Renal pelvis (tissue), 4 donors: ENCODE data around the gene ELFN1. TPM values are rescaled to one million over a fixed set of nuclear protein-coding genes. Genes with fewer than 3 reads are reported as not detected.

ENCODE experiments used
- DNase-seq: peaks from one replicate; pipeline ENCODE4 v3.0.0-alpha.2; 2013
- polyA plus RNA-seq, 3 donors: library from polyadenylated mRNA; unstranded; fragments of 120-200 nt; gene quantifications; one replicate each; pipeline ENCODE4 v1.2.1, GENCODE V29; 2013; ENCODE audit not compliant: insufficient read length in 3 of 3

The ELFN1 gene
- polyA plus RNA-seq, 3 donors, result 14.3 to 18.3 (median 18.1) TPM

DNA sequence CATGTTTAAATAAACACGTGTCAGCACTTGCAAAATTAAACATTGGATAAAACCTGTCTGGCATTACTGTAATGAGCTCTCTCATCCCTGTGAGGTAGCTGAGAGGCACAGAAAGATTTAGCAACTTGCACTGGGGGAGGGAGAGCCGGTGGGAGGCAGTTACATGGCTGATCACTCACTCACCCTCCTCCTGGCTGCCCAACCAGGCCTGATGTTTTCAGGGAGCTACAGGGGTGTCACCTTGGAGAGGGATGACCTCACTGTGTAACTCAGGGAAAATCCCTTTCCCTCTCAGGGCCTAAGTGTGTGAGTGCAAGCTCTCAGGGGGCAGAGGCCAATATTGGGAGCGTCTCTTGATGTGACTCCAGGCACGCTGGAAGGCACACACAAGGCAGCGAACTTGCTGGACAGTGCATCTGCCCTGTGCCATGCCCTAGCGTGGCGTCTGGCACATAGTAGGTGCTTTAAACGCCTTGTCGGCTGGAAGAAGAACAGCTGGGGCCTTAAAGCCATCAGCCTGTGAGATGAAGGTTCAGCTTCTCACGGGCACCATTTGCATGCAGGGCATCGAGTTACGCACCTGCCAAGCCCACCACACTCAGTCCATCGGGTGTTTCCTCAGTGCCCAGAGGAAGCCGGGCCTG lies 51.1 kb downstream of the ELFN1 start:
- DNase-seq, result no peak

DNA sequence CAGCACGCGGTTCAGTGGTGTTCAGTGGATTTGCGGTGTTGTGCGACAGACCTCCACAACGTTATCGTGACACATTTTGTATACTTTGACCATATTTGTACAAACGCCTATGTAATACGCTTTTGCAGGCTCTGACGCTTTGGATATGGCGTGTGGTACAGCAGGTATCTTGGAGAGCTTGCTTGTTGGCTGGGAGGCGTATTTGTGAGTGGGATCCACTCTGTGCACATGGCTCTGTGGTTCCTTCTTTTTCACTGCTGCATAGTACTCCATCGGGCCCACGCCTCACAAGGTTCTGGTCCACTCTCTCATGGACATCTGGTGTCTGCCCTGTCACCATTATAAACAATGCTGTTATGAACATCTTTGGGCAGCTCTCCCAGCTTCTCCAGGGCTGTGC lies 53.2 kb downstream of the ELFN1 start:
- DNase-seq, result no peak

DNA sequence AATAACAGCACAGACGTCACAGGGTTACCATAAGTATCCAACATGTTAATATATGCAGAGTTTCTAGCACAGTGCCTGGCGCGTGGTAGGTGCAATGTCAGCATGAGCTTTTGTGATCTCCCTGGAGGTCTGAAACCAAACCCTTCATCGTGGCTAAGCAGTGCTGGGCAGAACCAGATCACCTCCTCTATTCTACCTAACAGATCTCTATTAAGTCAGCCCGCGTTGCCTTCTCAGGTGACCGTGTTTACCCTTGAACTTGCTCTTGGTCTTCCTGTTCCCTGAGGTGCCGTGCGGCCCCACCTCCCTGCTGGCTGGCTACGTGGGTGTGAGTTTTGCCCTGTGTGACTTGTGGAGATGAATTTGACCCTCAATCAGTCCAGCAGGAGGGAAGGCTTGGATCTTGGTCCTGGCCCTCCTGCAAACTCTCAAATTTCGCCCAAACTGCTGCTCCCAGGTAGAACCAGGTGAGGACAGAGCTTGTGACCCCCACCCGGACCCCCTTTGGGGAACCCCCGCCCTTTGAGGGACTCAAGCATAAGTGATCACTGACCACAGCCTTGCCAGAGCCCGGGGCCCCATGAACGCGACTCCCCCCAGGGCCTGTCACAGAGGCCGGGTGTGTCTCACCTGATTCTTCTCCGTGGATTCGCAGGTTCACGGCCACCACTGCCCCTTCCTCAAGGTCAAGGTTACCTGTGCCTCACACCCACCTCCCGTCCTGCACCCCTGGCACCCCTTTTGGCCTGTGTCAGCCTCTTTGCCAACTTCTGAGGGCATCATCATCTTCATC lies 54.2 kb downstream of the ELFN1 start:
- DNase-seq, result no peak

DNA sequence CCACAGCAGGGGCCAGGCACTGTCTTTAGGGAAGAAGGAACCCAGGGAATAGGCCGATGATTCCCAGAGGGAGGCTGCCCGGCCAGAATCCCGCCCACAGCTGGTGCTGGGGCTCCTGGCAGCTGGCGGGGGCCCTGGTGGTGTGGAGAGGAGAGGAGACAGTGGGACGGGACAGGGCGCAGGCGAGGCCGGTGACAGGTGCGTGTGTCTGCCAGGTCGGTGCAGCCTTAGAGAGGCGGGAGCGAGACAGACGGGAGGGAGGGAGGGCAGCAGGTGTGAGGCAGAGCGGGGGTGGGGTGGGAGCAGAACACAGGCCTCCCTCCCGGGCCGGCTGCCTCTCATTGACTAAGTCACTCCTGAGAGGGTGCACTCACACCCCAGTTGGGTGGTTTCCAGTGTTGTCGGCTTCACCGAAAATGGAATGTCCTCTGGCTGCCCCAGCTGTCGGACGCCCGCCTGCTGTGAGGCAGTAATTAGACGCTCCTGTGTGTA lies 55.2 kb downstream of the ELFN1 start:
- no peak for DNase-seq

DNA sequence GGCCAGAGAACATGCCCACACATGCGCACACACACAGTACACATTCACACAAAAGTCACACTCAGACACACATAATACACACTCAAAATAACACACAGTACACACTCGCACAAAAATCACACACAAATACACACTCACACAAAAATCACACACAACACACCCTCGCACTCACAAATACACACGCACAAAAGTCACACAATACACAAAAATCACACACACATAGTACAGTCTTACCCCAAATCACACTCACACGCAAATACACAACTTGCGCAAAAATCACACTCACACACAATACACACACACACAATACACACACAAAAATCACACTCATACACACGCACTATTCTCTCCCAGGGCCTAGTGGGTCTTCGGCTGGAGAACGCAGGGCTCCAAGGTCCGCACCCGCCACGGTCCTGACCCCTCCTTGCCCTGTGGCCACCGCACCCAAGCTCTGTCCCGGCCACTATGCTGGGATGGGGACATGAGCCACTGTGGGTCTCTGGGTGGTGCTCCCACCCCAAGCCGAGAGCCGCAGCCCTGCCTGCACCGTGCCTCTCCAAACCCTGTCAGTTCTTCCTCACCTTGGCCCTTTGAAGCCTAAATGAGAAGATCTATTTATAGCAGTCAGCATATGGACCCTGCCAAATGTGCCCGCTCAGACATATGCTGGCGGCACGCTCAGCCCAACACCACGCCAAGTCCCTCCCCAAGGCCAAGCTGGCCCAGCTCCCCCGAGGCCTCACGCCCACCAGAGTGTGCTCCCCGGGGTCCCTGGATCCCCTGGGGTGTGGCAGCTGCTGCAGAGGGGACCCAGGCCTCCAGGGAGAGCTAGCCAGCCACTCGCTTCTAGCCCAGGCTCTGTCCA lies 55.9 kb downstream of the ELFN1 start:
- DNase-seq, result no peak

DNA sequence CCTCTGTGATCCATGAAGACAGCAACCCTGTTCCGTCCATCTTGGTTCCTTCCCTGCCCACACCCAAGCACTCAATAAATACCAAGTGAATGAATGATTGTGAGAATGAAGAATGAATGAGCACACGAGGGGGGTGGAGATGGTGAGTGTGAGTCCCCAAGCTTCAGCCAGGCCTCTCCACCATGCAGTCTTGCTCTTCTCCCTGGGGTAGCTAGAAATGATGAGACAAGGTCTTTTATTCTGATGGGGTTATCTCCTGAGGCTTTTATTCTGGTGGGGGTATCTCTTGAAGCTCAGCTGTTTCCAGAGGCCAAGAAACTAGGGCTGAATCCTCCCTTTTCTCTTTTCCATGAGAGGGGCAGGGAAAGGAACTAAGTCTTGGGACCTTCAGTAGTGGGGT lies 57.0 kb downstream of the ELFN1 start:
- no peak for DNase-seq

DNA sequence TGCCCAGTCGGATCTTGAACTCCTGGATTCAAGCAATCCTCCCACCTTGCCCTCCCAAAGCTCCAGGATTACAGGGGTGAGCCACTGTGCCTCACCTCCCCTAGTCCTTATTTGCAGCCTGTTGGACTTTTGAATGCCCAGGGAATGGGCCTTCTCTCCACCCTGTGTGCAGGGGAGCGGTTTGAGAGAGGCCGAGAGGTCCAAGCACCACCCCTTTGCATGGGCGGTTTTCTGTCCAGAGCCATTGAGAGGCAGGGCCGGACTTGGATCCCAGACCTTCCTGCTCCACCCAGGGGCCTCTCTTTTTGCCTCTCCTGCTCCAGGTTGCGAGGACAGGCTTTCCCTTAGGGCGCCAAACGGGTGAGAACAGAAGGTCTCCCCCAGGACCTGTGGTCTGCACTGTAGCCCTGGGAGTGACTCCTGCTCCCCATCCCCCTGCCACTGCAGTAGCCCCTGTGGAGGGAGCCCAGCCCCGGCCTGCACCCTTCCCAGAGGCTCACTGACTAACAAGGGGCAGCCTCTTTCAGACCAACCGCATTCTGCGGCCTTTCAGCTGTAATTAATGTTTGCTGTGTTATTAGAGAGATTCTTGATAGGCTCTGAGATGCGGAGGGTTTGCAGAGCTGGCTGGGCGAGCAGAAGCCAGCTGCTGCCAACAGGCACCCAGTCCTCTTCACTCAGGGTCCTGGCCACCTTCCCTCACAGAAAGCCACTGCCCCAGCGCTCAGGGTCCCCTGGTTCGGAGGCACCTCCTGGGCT lies 57.9 kb downstream of the ELFN1 start:
- no peak for DNase-seq

DNA sequence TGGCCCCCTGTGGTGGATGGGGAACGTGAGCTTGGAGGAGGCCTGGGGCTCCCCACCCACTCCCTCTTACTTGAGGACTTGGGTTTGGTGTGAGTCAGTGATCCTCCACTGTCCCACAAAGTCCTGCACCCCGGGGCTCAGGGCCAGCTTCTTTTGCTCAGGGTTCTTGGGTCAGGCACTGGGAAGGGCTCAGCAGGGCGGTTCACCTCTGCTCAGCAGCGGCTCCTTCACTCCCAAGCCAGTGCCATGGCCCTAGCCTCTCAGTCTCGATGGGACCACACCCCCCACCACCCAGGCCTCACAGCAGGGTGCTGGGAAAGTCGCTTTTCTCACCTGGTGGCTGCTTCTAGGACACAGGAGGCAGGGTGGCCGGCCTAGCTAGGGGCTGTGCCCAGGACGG lies 59.1 kb downstream of the ELFN1 start:
- no peak for DNase-seq

DNA sequence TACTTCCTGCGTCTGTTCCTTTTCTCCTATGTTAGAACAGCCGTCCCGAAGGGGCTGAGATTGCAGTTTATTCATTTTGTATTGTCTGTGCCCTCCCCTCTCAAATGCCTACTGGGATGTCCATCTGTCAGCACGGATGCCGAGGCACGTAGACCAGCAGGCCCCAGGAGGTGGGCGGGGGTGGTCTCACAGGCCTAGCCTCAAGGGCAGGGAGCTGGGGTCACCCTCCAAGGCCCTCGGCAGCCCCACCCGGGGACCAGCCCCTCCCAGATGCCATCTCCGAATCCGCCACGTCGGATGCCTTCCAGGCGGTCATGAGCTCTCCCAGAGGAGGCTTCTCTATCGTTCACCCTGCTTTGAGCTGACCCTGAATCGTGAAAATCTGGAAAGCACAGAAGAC lies 59.7 kb downstream of the ELFN1 start:
- no peak for DNase-seq

DNA sequence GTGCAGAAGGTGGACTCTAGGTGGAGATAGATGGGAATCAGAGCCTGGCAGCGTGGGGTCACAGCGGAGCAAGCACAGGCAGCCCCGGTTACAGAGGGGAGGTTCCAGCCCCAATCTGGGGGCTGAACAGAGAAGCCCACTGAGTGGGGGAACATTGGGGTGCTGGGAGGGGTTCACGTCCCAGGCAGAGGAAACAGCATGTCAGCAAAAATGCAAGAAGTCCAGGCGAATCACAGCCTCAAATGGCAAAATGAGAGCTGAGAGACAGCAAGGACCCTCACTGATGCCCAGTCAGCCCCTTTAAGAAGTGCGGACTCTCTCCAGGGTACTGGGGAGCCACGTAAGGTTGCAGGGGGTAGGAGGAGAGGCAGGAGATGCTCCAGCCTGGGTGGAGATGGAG lies 62.0 kb downstream of the ELFN1 start:
- DNase-seq, result no peak

DNA sequence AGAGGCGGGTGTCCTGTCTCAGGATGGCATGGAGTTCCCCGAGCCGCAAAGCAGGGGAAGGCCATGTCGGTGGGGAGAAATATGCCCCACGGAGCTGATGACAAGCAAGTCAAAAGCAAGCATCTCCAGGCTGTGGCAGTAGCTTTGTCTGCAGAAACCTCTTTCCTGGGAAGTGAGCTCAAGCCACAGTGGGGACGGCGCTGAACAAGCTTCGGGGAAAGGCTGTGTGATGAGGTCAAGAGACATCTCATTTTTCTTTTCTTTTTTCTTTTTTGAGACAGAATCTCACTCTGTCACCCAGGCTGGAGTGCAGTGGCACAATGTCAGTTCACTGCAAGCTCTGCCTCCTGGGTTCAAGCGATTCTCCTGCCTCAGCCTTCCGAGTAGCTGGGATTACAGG lies 62.6 kb downstream of the ELFN1 start:
- no peak for DNase-seq

DNA sequence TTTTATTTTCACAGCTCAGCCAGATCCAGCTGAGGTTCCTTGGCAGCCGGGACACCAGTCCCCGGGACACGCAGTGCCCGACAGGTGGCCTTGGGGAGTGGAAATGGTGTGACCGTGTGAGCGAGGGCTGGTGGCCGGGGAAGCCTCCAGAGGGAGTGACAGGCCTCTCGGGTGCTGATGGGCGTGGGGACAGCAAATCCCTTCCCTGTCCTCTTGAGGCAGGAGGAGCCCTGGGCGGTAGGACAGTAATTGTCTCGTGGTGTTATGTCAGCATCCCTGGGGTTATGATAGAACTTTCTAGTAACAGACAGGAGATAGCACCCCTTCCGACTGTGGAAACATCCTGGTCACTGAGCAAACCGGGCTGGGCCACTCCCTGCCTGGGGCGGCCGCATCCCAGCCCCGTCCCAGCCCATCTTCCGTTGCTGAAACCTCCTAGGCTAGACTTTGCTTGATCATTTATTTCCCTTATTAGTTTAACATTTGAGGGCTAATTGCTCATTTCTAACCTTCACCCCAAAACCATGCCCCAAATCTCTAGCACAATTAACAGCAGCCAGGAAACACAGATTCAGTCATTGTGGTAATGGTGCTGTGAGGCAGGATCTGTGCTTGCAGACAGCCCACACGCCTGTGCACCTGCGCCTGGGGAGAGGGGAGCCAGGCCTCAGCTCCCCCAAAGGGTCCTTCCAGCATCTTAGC lies 63.3 kb downstream of the ELFN1 start:
- DNase-seq, result no peak

DNA sequence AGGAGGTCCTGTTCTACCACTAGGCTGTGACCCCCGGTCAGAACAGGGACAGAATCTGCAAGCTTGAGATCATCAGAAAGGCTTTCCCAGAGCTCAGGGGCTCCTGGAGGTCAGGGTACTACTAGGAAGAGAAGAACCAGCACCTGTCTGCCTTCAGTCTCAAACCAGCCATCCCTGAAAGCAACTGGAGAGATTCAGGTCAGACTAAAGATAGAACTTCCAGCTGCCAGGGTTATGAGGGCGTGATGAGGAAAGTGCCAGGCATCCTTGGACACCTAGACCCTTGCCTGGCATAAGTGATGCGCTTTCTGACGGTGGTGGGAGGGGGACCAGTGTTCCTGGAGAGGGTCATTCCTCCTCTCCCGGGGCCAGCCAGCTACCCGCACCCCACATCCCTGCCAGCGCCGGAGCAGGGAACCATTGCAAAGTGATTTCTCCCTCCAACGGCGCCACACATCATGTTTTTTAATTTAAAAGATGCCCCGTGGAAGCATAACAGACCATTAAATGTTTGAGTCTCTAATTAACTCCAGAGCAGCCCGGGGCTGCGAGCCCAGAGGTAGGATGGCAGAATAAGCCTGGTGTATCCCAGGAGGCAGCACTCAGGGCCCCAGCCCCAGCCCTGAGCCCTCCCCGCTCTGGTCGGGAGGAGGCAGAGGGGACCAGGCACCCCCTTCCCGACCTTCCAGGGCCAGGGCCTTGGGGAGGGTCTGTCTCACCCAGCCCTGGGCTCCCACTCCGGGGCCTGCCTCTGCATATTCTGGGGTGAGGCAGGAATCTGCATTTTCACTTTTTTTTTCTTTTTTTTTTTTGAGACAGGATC lies 64.0 kb downstream of the ELFN1 start:
- DNase-seq, result no peak

DNA sequence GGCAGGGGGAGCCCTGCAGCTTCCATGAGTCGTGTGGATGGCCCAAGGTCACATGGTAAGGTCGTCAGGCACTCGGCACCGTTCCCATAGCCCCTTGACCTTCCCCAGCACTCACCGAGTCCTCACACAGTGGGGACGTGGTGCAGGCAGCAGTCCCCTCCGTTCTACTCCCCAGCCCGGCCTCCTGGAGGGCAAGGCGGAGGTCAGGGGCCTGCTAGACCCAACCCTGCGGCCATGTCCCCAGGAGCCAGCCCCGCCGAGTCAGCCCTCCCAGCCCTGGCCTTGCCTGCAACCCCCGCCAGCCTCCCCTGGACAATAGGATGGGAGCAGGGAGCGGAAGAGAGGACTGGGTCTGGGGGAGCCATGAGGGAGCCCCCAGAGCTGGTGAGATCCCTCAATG lies 65.2 kb downstream of the ELFN1 start:
- DNase-seq, result no peak

DNA sequence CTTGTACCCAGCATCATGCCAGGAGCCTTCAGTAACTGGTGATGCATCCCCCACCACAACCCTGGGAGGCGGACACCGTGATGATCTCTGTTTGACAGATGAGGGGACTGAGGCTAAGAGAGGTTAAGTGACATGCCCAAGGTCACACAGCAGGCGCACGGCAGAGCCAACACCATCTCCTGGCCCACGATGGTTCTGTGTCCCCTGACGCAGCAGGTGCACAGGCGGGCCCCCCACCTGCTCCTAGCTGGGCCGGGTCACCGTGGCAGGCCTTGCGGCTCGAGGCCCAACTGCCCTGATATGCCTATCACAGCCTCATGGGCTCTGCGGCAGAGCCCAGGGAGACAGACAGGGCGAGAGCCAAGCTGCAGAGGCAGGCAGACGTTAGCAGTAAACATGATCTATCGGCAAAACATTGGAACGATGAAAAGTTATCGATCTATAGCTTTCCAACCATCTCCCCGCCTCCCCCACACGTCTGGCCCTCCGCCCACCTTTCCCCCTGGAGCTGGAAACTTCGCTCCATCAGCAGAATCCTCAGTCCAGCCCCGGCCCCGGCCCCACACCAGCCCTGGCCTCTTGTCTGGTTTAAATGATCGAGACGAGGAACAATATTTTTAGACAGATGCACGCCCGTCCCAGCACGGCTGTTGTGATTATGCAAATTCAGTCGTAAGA lies 65.9 kb downstream of the ELFN1 start:
- no peak for DNase-seq

DNA sequence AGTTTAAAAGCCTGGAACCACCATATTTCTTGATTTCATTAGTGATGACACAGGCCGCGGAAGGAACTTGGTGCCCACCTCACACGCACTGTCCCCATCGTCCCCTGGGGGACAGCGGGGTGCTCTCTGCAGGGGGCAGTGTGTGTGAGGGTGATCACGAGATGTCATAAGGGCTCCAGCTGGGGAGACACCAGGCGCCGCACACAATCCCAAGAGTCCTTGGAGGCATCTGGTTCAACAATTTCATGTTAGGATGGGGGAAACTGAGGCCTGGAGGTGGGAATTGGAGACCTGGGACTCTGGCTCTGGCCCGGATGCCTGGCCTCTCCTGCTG lies 66.4 kb downstream of the ELFN1 start:
- DNase-seq, result no peak

DNA sequence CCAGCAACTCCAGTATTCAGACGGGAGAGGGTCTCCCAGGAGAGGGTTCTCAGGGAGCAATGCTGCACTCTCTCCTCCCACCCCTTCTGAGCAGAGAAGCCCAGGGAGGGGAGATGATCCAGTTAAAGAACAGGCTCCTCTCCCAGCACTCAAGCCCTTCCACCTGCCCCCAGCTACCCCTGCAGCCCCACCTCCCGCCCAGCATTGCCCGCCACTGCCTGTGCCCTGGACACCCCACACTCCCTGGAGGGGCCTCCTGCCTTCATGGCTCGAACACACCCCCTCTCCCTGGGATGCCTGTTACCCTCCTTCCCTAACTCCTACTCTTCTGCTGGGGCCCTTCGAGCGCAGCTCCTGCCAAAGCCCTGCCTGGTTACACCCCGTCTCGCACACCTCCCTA lies 66.8 kb downstream of the ELFN1 start:
- DNase-seq, result no peak

DNA sequence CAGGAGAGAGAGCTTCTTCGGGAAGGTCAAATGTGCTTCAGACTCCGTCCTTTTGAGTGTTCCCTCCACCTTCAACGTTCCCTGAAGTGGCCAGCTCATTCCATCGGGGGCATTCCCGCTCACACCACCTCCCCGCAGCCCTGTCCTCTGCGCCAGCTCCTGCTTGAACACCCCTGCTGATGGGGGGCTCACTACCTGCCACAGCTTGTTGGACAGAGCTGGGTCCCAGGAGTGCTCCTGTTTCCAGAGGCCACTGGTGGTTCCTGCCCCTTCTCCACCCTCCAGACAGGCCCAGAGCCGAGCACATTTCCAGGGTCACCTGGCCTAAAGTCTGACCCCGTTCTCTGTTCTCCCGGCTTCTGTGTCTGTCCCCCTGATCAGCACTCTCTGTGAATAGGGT lies 67.4 kb downstream of the ELFN1 start:
- no peak for DNase-seq

DNA sequence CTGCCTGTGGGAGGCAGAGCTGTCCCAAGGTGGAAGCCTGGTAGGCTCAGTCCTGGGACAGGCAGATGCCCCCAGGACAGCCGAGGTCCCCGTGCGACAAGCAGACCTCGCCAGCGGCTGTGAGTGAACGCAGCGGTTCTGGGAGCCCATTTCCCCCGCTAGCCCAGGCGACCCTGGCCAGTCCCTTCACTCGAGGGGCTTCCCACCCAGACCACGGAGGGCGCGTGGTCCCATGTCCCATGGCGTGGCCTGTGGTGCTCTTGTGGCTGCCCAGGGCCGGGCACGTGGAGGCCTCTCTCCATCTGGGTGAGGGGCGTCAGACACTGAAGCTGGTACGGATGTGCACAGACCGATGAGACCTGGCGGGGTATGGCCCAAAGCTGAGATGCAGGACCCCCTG lies 67.9 kb downstream of the ELFN1 start:
- no peak for DNase-seq

DNA sequence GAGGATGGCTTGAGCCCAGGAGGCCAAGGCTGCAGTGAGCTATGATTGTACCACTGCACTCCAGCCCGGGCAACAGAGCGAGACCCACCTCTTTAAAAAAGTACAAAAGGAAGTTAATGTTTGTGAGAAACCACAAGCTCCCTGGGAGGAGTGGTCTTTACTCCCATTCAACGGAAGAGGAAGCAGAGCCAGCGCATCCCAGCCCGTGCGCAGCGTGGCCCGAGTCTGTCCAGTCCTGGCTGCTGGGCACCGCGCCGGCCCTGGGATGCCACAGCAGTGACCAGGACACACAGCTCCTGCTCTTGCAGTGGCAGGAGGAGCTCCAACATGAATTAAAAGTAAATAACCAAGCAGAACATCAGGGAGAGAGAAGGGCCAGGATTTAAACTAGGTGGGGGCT lies 68.4 kb downstream of the ELFN1 start:
- DNase-seq, result no peak
